Measurements from ENCODE around the gene TCIRG1.
A peak's percentile ranks its signal among the peaks of the same experiment; 100 is the strongest.

DNA sequence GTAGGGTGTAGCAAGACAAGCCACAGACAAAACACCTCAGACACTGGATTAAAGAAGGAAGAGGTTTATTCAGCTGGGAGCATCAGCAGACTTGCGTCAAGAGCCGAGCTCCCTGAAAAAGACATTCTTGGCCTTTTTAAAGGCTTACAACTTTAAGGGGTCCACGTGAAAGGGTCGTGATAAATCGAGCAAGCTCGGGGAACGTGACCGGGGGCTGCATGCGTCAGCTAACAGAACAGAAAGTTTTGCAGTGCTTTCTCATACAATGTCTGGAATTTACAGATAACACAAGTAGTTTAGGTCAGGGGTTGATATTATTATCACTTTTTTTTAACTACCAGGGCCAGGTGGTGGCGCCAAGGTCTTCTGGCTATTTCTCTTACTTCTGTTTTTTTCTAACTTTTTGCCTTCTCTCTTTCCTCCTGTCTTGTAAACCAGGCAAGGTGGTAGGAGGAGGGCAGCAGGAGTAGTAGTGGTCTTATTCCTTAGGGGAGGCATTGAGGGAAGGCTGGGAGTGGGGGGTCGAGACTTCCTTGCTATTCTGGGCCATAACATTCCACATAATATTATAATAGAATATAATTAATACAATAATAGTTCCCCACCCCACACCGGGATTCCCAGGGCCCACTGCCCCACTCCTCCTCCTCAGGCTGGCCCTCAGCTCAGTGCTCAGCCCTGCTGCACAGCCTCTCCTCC, 29.3 kb upstream of the TCIRG1 start:
- no peak for TF ChIP-seq POLR2A (IDR thresholded peaks at IDR 0.05)
- TF ChIP-seq, protein P1, sequence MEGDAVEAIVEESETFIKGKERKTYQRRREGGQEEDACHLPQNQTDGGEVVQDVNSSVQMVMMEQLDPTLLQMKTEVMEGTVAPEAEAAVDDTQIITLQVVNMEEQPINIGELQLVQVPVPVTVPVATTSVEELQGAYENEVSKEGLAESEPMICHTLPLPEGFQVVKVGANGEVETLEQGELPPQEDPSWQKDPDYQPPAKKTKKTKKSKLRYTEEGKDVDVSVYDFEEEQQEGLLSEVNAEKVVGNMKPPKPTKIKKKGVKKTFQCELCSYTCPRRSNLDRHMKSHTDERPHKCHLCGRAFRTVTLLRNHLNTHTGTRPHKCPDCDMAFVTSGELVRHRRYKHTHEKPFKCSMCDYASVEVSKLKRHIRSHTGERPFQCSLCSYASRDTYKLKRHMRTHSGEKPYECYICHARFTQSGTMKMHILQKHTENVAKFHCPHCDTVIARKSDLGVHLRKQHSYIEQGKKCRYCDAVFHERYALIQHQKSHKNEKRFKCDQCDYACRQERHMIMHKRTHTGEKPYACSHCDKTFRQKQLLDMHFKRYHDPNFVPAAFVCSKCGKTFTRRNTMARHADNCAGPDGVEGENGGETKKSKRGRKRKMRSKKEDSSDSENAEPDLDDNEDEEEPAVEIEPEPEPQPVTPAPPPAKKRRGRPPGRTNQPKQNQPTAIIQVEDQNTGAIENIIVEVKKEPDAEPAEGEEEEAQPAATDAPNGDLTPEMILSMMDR (IDR thresholded peaks at IDR 0.05): peak in 1 of 4 donors; percentile 21
